HL-60 (cell line): Measurements from ENCODE around the gene EXOC4.

Experiments
- DNase-seq, 2 experiments: peaks; one replicate each; pipeline ENCODE4 v3.0.0-alpha.2; 2010 to 2020; ENCODE audit warnings: low read depth in 1 of 2, low spot score in 1 of 2
- H3K27ac ChIP-seq: fragments of 250-450 bp; sonication (Bioruptor Pico); replicated peaks from 2 replicates; pipeline ENCODE4 v1.5.1; 2020; ENCODE audit warnings: mild to moderate bottlenecking, moderate library complexity
- H3K27me3 ChIP-seq: fragments of 250-450 bp; sonication (Bioruptor Pico); 2 replicates; pipeline ENCODE4 v1.5.1; 2021; ENCODE audit warnings: mild to moderate bottlenecking, moderate library complexity; ENCODE audit not compliant: insufficient read depth, poor library complexity, severe bottlenecking
- H3K4me3 ChIP-seq: replicated peaks from 2 replicates; pipeline ENCODE4 v1.5.1; 2011; ENCODE audit warnings: mild to moderate bottlenecking, control low read depth, low read length; ENCODE audit not compliant: insufficient read depth
- GABPA ChIP-seq: IDR thresholded peaks from 2 replicates; pipeline ENCODE4 v1.6.1; 2012; ENCODE audit warnings: low read depth
- POLR2AphosphoS5 ChIP-seq: IDR thresholded peaks from 2 replicates; pipeline ENCODE4 v1.6.1; 2012; ENCODE audit warnings: low read depth
- SPI1 ChIP-seq: IDR thresholded peaks from 2 replicates; pipeline ENCODE4 v1.6.1; 2012; ENCODE audit warnings: low read depth, mild to moderate bottlenecking, borderline replicate concordance
- TF ChIP-seq, protein P1 (sequence below): IDR thresholded peaks from 2 replicates; pipeline ENCODE4 v1.6.1; 2012; ENCODE audit warnings: low read depth; ENCODE audit not compliant: insufficient replicate concordance
- TF ChIP-seq, protein P2 (sequence below): IDR thresholded peaks from one replicate; pipeline ENCODE4 v1.5.1; 2011; ENCODE audit warnings: low read length, control low read depth, inconsistent platforms; ENCODE audit not compliant: insufficient read depth

EXOC4 gene

DNA sequence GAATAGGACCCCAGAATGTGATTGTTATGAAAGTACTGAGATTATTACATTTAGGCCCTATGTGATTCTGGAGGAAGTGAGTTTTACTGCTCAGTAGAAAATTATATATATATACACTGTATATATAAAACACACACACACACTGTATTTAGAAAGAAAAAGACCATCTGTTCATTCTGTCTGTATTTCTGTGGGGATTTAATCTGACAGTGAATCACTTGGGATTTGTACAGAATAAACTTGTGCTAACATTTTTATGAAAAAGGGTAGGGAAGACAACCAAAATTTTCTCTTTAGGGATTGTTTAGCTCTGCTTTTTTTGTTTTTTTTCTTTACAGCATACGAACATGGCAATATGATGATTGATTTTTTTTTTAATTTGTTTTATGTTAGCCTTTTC lies 142.7 kb downstream of the EXOC4 start:
- TF ChIP-seq GABPA (no peak), POLR2AphosphoS5 (no peak), SPI1 (no peak)
- TF ChIP-seq, protein P1, sequence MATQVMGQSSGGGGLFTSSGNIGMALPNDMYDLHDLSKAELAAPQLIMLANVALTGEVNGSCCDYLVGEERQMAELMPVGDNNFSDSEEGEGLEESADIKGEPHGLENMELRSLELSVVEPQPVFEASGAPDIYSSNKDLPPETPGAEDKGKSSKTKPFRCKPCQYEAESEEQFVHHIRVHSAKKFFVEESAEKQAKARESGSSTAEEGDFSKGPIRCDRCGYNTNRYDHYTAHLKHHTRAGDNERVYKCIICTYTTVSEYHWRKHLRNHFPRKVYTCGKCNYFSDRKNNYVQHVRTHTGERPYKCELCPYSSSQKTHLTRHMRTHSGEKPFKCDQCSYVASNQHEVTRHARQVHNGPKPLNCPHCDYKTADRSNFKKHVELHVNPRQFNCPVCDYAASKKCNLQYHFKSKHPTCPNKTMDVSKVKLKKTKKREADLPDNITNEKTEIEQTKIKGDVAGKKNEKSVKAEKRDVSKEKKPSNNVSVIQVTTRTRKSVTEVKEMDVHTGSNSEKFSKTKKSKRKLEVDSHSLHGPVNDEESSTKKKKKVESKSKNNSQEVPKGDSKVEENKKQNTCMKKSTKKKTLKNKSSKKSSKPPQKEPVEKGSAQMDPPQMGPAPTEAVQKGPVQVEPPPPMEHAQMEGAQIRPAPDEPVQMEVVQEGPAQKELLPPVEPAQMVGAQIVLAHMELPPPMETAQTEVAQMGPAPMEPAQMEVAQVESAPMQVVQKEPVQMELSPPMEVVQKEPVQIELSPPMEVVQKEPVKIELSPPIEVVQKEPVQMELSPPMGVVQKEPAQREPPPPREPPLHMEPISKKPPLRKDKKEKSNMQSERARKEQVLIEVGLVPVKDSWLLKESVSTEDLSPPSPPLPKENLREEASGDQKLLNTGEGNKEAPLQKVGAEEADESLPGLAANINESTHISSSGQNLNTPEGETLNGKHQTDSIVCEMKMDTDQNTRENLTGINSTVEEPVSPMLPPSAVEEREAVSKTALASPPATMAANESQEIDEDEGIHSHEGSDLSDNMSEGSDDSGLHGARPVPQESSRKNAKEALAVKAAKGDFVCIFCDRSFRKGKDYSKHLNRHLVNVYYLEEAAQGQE, result no peak
- TF ChIP-seq, protein P2, sequence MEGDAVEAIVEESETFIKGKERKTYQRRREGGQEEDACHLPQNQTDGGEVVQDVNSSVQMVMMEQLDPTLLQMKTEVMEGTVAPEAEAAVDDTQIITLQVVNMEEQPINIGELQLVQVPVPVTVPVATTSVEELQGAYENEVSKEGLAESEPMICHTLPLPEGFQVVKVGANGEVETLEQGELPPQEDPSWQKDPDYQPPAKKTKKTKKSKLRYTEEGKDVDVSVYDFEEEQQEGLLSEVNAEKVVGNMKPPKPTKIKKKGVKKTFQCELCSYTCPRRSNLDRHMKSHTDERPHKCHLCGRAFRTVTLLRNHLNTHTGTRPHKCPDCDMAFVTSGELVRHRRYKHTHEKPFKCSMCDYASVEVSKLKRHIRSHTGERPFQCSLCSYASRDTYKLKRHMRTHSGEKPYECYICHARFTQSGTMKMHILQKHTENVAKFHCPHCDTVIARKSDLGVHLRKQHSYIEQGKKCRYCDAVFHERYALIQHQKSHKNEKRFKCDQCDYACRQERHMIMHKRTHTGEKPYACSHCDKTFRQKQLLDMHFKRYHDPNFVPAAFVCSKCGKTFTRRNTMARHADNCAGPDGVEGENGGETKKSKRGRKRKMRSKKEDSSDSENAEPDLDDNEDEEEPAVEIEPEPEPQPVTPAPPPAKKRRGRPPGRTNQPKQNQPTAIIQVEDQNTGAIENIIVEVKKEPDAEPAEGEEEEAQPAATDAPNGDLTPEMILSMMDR, result no peak
- DNase-seq, result no peak
- Histone ChIP-seq H3K4me3 (no peak overlapping the region), H3K27ac (no peak overlapping the region), H3K27me3 (no peaks in the 10 kb centered on the region)

DNA sequence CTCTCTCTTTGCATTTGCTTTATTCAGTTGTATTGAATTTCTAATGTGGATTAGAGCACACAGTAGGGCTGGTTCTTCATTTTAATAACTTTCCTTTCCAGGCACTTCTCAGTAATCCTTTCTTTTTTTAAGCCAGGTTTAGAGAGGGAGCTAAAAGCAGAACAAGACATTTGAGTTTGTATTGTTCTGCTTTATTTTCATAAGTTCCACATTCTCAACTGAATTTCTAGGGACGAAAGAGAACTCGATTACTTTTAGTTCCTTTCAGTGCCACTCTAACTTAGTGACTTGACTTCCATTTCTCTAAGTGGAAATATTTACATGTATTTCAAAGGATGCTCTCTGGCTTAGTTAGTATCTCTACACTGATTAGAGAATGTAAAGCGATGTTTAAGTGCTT lies 145.6 kb downstream of the EXOC4 start:
- no peaks in the 10 kb centered on the region for H3K27me3 ChIP-seq
- H3K4me3 ChIP-seq, result no peak overlapping the region
- H3K27ac ChIP-seq, result no peak overlapping the region
- DNase-seq, result peak in 1 of 2 experiments; percentile 1
- TF ChIP-seq, protein P2, result no peak
- TF ChIP-seq SPI1, result peak; percentile 25; the same call in 1 of the 2 replicates

DNA sequence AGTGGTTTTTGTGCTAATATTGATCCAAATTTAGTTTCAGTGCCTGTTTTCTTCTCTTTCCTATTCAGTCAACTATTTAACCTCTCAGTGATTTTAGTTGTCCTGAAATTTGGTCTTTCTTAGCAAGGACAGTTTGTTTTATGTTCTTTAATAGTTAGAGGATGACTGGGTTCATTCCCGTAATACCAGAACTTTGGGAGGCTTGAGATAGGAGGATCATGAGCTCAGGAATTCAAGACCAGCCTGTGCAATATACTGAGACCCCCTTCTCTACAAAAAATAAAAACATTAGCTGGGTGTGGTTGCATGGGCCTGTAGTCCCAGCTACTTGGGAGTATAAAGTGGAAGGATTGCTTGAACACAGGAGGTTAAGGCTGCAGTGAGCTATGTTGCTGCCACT lies 148.3 kb downstream of the EXOC4 start:
- Histone ChIP-seq H3K27ac (no peak overlapping the region), H3K4me3 (no peak overlapping the region), H3K27me3 (no peaks in the 10 kb centered on the region)
- DNase-seq, result no peak
- TF ChIP-seq, protein P2, result no peak
- TF ChIP-seq, protein P1, result no peak
- TF ChIP-seq POLR2AphosphoS5, result no peak
- no peak for TF ChIP-seq GABPA
- no peak for TF ChIP-seq SPI1

DNA sequence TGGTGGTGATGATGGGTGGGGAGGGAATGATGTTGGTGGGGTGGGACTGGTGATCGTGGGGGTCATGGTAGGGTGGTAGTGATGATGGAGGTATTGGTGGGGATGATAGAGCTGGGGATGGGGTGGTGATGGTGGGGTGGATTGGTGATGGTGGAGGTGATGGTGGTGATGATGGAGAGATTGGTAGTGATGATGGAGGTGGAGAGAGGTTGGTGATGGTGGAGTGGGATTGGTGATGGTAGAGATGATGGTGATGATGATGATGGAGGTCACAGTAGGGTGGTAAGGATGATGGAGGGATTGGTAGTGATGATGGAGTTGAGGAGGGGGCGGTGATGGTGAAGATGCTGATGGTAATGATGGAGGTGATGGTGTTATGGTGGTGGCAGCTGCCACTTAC lies 155.3 kb downstream of the EXOC4 start:
- Histone ChIP-seq H3K4me3 (no peak overlapping the region), H3K27ac (no peak overlapping the region), H3K27me3 (no peaks in the 10 kb centered on the region)
- DNase-seq, result no peak
- TF ChIP-seq, protein P2, result no peak
- TF ChIP-seq, protein P1, result no peak
- no peak for TF ChIP-seq POLR2AphosphoS5
- no peak for TF ChIP-seq SPI1
- no peak for TF ChIP-seq GABPA
